ENCODE measurements around the gene KLHDC10. TPM values are rescaled to one million over a fixed set of nuclear protein-coding genes. Genes with fewer than 3 reads are reported as not detected.

The KLHDC10 gene
- polyA plus RNA-seq, 1 experiment: 29.7 TPM

- Histone ChIP-seq H3K27ac (ENCODE audit: low read depth, low read length) (no peak overlapping the region), H3K9me3 (ENCODE audit: control insufficient read depth, insufficient read depth, low read length) (no peaks in the 10 kb centered on the region; the same call in 1 of the 2 replicates), H3K4me3 (ENCODE audit: low read depth, low read length) (no peak overlapping the region), H3K27me3 (ENCODE audit: control insufficient read depth, insufficient read depth, low read length) (no peaks in the 10 kb centered on the region)
- ChIA-PET CTCF (interaction anchor here (0.7 kb wide), 1 partner anchor 11 kb away, joined by 4 read pairs; no protein-coding TSS in a partner anchor), POLR2A (no interaction called here)
- TF ChIP-seq CTCF (IDR thresholded peaks at IDR 0.05; ENCODE audit: low read depth, low read length): no peak
- no peak for DNase-seq (ENCODE audit: low read depth, low spot score)
Observed at GRCh38 chr7:130150587-130150986, 80.3 kb downstream of the KLHDC10 start.

DNA sequence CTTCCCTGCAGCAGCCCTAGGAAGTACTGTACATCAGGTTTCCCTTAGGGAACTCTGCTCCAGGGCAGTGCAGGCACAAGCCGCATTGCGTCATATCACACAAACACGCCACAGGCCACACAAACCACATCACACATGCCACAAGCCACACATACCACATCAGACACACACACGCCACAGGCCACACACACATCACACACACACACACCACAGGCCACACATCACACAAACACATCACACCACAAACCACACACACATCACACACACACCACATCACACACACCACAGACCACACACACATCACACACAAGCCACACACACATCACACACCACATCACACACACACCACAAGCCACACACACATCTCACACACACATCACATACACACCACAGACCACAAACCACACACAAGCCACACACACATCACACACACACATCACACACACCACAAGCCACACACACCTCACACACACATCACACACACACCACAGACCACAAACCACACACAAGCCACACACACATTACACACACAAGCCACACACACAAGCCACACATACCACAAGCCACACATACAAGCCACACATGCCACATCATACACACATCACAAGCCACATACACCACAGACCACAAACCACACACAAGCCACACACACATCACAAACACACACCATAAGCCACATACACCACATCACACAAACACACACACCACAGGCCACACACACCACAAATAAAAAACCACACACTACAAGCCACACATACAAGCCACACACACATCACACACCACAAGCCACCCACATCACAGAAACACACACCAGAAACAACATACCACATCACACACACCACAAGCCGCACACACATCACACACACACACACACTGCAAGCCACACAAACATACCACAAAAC, 81.5 kb downstream of the KLHDC10 start:
- Histone ChIP-seq H3K27ac (ENCODE audit: low read depth, low read length) (no peak overlapping the region), H3K4me3 (ENCODE audit: low read depth, low read length) (no peak overlapping the region), H3K27me3 (ENCODE audit: control insufficient read depth, insufficient read depth, low read length) (no peaks in the 10 kb centered on the region), H3K9me3 (ENCODE audit: control insufficient read depth, insufficient read depth, low read length) (peaks cover 8% of the 10 kb centered on the region)
- no peak for TF ChIP-seq CTCF (IDR thresholded peaks at IDR 0.05; ENCODE audit: low read depth, low read length)
- CTCF ChIA-PET: no interaction called here
- POLR2A ChIA-PET: no interaction called here
- DNase-seq (ENCODE audit: low read depth, low spot score): no peak

DNA sequence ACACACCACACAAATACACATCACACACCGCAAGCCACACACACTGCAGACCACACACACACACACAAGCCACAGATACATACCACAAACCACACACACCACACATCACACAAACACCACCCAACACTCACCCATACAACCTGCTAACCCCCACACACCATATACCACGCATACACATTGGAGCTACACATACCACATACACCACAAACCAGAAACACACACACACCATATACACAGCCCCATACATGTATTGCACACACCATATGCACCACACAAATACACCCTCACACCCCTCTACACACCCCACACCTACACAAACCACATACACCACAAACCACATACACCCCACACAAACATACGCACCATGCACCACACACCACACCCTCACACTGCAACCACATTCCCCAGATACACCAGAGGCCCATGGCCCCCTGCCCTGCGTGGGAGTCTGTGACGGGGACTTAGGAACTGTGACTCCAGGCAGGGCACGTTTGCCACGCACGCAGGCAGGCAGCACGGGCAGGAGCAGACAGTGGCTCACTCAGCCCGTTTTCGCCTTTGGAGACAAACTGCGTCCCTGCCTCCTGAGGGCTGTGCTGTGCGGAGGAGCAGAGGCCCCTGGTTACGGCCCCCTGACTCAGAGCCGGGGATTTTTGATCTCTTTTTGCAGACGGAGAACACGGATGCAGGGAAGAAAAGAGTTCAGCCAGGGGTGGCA, 82.3 kb downstream of the KLHDC10 start:
- POLR2A ChIA-PET: no interaction called here
- CTCF ChIA-PET: no interaction called here
- H3K27ac ChIP-seq (ENCODE audit: low read depth, low read length): no peak overlapping the region
- TF ChIP-seq CTCF (IDR thresholded peaks at IDR 0.05; ENCODE audit: low read depth, low read length): no peak
- peaks cover 10% of the 10 kb centered on the region for H3K9me3 ChIP-seq (ENCODE audit: control insufficient read depth, insufficient read depth, low read length)
- no peaks in the 10 kb centered on the region for H3K27me3 ChIP-seq (ENCODE audit: control insufficient read depth, insufficient read depth, low read length)
- H3K4me3 ChIP-seq (ENCODE audit: low read depth, low read length): no peak overlapping the region
- no peak for DNase-seq (ENCODE audit: low read depth, low spot score)

GRCh38 chr7:130153211-130153908, 83.0 kb downstream of the KLHDC10 start:
- no peak overlapping the region for H3K4me3 ChIP-seq (ENCODE audit: low read depth, low read length)
- TF ChIP-seq CTCF (IDR thresholded peaks at IDR 0.05; ENCODE audit: low read depth, low read length): no peak

More at GRCh38 chr7:130153211-130153908, 83.0 kb downstream of the KLHDC10 start:
- Histone ChIP-seq H3K27ac (ENCODE audit: low read depth, low read length) (no peak overlapping the region), H3K27me3 (ENCODE audit: control insufficient read depth, insufficient read depth, low read length) (no peaks in the 10 kb centered on the region), H3K9me3 (ENCODE audit: control insufficient read depth, insufficient read depth, low read length) (peaks cover 10% of the 10 kb centered on the region)
- no peak for DNase-seq (ENCODE audit: low read depth, low spot score)
- CTCF ChIA-PET: no interaction called here
- POLR2A ChIA-PET: no interaction called here
